DOHH2 (cell line): ENCODE data around the gene MAPK11.

Experiments used
- H3F3A ChIP-seq: fragments of 200-600 bp; sonication (generic), shearing (Covaris generic); 2 replicates; pipeline ENCODE4 v1.6.0; 2016; ENCODE audit warnings: antibody characterized with exemption, mild to moderate bottlenecking; ENCODE audit not compliant: control insufficient read depth, insufficient read depth
- H3K27ac ChIP-seq: fragments of 200-600 bp; sonication (generic); 2 replicates; pipeline ENCODE4 v1.5.1; 2014; ENCODE audit warnings: low read depth, mild to moderate bottlenecking, low read length, moderate library complexity
- H3K27me3 ChIP-seq: fragments of 200-600 bp; sonication (generic); 2 replicates; pipeline ENCODE4 v1.6.1; 2014; ENCODE audit warnings: mild to moderate bottlenecking, low read length, mixed read lengths; ENCODE audit not compliant: control insufficient read depth
- H3K36me3 ChIP-seq: fragments of 200-600 bp; sonication (generic); 2 replicates; pipeline ENCODE4 v1.6.1; 2014; ENCODE audit warnings: mild to moderate bottlenecking, low read length, moderate library complexity, mixed read lengths; ENCODE audit not compliant: control insufficient read depth
- H3K4me1 ChIP-seq: fragments of 200-600 bp; sonication (generic); 2 replicates; pipeline ENCODE4 v1.6.1; 2014; ENCODE audit warnings: mild to moderate bottlenecking, low read length, mixed read lengths; ENCODE audit not compliant: control insufficient read depth
- H3K4me2 ChIP-seq: fragments of 200-600 bp; sonication (generic); 2 replicates; pipeline ENCODE4 v1.6.0; 2014; ENCODE audit warnings: mild to moderate bottlenecking, low read length, moderate library complexity
- H3K4me3 ChIP-seq: fragments of 200-600 bp; sonication (generic); 2 replicates; pipeline ENCODE4 v1.5.1; 2014; ENCODE audit warnings: mild to moderate bottlenecking, low read length, mixed read lengths
- H3K79me2 ChIP-seq: fragments of 200-600 bp; sonication (generic); 2 replicates; pipeline ENCODE4 v1.6.1; 2014; ENCODE audit warnings: mild to moderate bottlenecking, low read length, mixed read lengths; ENCODE audit not compliant: control insufficient read depth
- H3K9me2 ChIP-seq: fragments of 200-600 bp; sonication (generic); replicated peaks from 2 replicates; pipeline ENCODE4 v1.6.1; 2014; ENCODE audit warnings: mild to moderate bottlenecking, low read length, mixed read lengths; ENCODE audit not compliant: control insufficient read depth
- H3K9me3 ChIP-seq: fragments of 200-600 bp; sonication (generic); 2 replicates; pipeline ENCODE4 v1.6.1; 2014; ENCODE audit warnings: antibody characterized with exemption, low read length, mixed read lengths; ENCODE audit not compliant: control insufficient read depth, insufficient read depth
- H4K20me1 ChIP-seq: fragments of 200-600 bp; sonication (generic); 2 replicates; pipeline ENCODE4 v1.6.0; 2014; ENCODE audit warnings: low read depth, mild to moderate bottlenecking, antibody characterized with exemption, low read length, moderate library complexity; ENCODE audit not compliant: control insufficient read depth, insufficient read depth
- CTCF ChIP-seq: fragments of 200-600 bp; sonication (generic); IDR thresholded peaks from one replicate; pipeline ENCODE4 v1.5.1; 2014; ENCODE audit warnings: antibody characterized with exemption, mild to moderate bottlenecking, low read depth, low read length; ENCODE audit not compliant: poor library complexity, severe bottlenecking
- EZH2phosphoT487 ChIP-seq: fragments of 200-600 bp; sonication (generic); IDR thresholded peaks from 2 replicates; pipeline ENCODE4 v1.6.1; 2017; ENCODE audit warnings: borderline replicate concordance, mild to moderate bottlenecking, antibody characterized with exemption, low read length, moderate library complexity, mixed read lengths

The MAPK11 gene

GRCh38 chr22:50244420-50245213, 25.6 kb downstream of the MAPK11 start, which contains the start of gene TUBGCP6:
TSS of gene TUBGCP6 (minus strand) at chr22:50245023. CDS start at chr22:50244459, 564 bp downstream.
- H4K20me1 ChIP-seq, result peaks cover 10% of the 10 kb centered on the region; the same call in 1 of the 2 replicates
- peaks cover 71% of the 10 kb centered on the region for H3K79me2 ChIP-seq
- H3K4me3 ChIP-seq, result peak within 1 kb of the TSS; percentile 90
- H3F3A ChIP-seq, result peaks cover 4% of the 10 kb centered on the region; the same call in 1 of the 2 replicates
- peaks cover 30% of the 10 kb centered on the region for H3K4me1 ChIP-seq
- no peaks in the 10 kb centered on the region for H3K27me3 ChIP-seq
- H3K9me3 ChIP-seq, result no peaks in the 10 kb centered on the region
- H3K36me3 ChIP-seq, result peaks cover 42% of the 10 kb centered on the region
- H3K9me2 ChIP-seq, result no peaks in the 10 kb centered on the region
- H3K27ac ChIP-seq, result peak within 1 kb of the TSS; percentile 67
- peak within 1 kb of the TSS; percentile 87 for H3K4me2 ChIP-seq
- peak; percentile 20 for TF ChIP-seq CTCF
- TF ChIP-seq EZH2phosphoT487, result no peak

- Histone ChIP-seq H4K20me1 (peaks cover 10% of the 10 kb centered on the region; the same call in 1 of the 2 replicates), H3K4me1 (peaks cover 29% of the 10 kb centered on the region), H3K36me3 (peaks cover 46% of the 10 kb centered on the region), H3K27me3 (no peaks in the 10 kb centered on the region), H3K9me2 (no peaks in the 10 kb centered on the region), H3K9me3 (no peaks in the 10 kb centered on the region), H3K79me2 (peaks cover 78% of the 10 kb centered on the region), H3K4me2 (peak overlapping the region; percentile 87), H3F3A (peaks cover 4% of the 10 kb centered on the region; the same call in 1 of the 2 replicates), H3K27ac (peak overlapping the region; percentile 67), H3K4me3 (peak overlapping the region; percentile 90)
- TF ChIP-seq CTCF, result no peak
- TF ChIP-seq EZH2phosphoT487, result no peak
Observed at GRCh38 chr22:50243685-50244419, 26.3 kb downstream of the MAPK11 start.

- Histone ChIP-seq H3K36me3 (peaks cover 45% of the 10 kb centered on the region), H4K20me1 (peaks cover 10% of the 10 kb centered on the region; the same call in 1 of the 2 replicates), H3K4me2 (peak overlapping the region; percentile 87), H3K9me2 (no peaks in the 10 kb centered on the region), H3K4me3 (peak overlapping the region; percentile 90), H3K27ac (no peak overlapping the region), H3F3A (peaks cover 4% of the 10 kb centered on the region; the same call in 1 of the 2 replicates), H3K9me3 (no peaks in the 10 kb centered on the region), H3K79me2 (peaks cover 88% of the 10 kb centered on the region), H3K27me3 (no peaks in the 10 kb centered on the region), H3K4me1 (peaks cover 20% of the 10 kb centered on the region)
- no peak for TF ChIP-seq CTCF
- no peak for TF ChIP-seq EZH2phosphoT487
Observed at GRCh38 chr22:50242406-50242949, 27.7 kb downstream of the MAPK11 start.
